ENCODE results near the gene MYL5.
"Not testable (repeated sequence)": the region's sequence is repeated elsewhere in the genome, so short reads cannot be mapped to it uniquely, and the experiment has no call there.

MYL5 gene

DNA sequence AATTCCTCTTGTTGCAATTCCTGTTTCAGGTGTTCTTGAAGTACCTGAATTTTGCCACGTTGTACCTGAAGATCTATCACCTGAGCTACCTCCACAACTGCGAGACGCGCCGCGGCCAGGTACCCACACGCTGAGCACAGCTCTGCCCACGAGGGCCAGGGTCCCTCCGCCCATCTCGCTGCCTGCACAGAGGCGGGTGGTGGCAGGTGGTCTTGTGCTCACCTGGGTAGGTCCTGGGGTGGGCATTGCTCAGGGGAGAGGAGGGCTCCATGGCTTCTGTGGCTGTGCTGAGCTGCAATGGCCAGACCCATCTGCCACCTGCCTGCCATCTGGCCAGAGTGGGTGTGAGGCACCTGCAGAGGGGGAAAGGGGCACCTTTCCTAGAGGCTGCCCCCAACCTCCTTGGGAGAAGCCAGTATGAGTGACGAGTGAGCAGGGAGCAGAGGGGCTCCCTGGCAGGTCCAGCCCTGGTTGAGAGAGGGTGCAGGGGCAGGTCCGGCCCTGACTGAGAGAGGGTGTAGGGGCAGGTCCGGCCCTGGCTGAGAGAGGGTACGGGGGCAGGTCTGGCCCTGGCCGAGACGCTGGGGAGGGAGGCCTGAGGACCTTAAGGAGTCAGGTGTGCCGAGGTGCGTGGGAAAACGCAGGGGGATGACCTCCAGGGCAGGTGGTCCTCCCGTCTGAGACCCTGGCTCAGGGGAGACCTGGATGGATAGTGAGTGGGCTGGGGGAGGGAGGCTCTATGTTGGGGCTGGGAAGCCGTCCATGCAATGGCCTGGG lies 38.3 kb upstream of the MYL5 start:
- no peak for DNase-seq (ENCODE audit: low read depth in 2 of 3, low spot score in 2 of 3)

DNA sequence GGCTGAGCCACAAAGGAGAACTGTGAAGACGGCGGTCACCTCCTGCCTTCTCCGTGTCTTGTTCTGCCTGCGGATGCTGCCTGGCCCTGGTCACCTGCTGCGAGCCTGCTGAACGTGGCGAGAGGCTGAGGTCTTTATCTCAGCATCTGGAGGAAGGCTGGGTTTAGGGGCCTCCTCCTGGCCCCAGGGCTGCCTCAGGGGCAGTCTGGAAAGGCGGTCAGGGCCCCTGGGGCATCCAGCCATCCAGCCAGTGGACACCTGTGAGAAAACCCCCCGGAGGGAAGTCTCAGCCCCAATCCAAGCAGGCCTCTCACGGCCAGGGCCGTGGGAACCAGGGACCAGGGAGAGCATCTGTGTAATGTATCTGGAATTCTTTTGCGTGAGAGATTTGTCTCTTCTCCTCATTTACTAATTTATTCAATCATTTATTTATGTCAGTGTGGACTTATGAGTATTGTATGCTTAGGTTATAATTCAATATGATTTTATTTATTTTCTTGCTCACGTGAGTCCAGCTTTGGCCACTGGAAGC lies 37.6 kb upstream of the MYL5 start:
- no peak for DNase-seq (ENCODE audit: low read depth in 2 of 3, low spot score in 2 of 3)

DNA sequence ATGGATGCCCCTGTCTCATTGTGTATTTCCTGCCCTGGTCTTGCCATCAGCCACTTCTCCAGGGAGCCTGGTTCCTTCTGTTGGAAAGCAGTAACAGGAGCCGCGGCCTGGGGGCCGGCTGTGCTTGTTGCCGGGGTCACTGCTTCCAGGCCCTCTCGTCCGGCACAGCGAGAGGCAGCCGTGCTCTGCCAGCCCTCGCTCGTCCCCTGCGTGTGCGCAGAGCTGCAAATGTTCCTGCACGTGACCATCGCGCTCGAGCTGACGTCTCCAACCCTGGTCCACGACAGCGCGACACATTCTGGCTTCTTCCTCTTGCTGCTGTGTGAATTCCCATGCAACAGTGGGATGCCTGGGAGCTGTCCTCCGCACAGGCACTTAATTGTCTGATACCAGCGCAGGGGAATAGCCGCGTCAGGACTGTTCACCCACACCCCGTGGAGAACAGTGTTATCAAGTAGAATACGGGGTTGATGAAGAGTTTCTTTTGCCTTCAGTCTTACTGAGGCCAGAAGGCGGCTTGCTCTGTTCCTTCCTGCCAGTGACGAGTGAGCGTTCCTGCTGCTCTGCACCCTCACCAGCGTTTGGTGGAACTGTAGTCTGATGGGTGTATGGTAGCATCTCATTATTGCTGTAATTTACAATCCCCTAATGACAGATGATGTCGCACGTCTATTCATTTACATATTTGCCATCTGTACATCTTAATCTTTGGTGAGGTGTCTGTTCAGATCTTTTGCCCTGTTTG lies 36.6 kb upstream of the MYL5 start:
- no peak for DNase-seq (ENCODE audit: low read depth in 2 of 3, low spot score in 2 of 3)

DNA sequence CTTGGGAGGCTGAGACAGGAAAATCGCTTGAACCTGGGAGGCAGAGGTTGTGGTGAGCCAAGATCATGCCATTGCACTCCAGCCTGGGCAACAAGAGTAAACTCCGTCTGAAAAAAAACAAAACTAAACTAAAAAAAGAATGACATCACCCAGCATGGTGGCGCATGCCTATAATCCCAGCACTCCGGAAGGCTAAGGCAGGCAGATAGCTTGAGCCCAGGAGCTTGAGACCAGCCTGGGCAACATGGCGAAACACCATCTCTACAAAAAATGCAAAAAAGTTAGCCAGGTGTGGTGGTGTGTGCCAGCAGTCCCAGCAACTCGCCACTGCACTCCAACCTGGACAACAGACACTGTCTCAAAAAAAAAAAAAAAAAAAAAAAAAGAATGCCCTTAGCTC lies 32.0 kb upstream of the MYL5 start:
- DNase-seq (ENCODE audit: low read depth in 2 of 3, low spot score in 2 of 3), result not testable (repeated sequence)

DNA sequence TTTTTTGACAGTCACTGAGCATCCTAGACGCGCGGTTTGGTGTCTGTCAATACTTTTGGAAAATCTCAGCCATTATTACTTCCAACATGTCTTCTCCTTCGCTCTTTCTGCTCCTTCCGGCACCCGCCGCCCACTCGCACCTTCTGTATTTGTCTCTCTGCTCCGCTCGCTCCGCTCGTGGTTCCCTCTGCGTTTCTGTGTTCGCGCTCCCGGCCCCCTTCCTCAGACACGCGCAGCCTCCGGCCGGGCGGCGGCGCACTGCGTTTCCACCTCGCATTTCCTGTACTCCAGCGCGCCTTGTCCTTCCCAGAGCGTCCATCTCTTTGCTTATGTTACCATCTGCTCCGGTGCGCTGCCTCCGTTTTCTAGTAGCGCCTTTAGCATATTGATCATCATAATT lies 27.9 kb upstream of the MYL5 start:
- DNase-seq (ENCODE audit: low read depth in 2 of 3, low spot score in 2 of 3), result no peak

DNA sequence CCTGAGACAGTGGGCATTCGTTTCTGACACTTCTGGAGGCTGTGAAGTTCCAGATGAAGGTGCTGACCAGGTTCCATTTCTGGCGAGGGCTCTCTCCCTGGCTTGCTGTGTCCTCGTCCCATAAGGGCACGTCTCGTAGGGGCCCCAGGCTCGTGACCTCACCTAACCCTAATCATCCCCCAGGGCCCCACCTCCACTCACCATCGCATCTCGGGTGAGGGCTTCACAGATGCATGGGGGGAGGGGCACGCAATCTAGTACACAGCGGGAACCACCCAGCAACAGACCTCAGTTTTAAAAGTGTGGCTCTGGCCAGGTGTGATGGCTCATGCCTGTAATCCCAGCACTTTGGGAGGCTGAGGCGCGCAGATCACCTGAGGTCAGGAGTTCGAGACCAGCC lies 26.9 kb upstream of the MYL5 start:
- no peak for DNase-seq (ENCODE audit: low read depth in 2 of 3, low spot score in 2 of 3)

DNA sequence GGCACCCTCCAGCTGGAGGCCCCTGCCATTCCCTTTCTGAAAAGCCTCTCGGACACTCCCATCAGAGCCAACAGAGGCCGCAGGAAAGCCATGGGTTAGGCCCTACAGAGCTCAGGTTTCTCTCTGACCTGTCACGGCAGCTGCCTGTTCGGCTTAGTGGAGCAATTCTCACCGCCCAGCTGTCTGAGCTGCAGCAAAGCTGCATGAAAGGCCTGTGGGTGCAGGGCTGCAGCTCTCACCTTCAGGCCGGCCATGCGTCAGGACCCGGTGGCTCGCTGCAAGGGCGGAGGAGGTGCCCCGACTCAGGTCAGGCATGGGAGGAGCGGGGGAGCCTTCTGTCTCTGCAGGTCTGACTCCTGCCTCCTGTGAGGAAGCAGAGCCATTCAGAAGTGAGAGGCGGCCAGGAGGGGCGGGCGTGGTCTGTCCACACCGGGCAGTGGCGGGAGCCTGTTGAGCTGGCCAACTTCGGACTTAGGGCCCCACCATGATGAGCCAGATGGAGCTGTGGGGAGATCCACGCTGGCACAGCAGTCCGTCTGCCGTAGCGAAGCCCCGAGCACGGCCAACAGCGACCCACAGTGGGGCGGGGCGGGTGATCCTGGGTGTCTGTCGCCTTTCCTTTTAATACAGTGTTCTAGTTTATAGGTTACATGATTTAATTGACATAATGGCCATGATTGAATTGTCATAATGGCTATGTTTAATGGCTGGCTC lies 25.6 kb upstream of the MYL5 start:
- no peak for DNase-seq (ENCODE audit: low read depth in 2 of 3, low spot score in 2 of 3)

DNA sequence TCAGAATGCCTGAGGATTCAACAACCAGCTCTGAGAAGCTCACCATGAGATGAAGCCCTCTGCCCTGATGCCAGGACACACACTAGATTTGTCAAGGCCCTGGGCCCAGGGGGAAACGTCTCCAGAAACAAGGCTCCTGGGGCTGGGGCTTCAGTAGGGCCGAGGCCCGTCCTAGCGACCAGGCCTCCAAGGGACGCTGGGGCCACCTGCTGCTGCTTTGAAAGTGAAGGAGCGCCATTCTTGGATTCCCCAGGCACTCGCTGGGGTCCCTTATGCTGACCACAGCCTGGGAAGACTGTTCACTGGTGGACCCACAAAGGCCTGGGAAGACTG lies 25.1 kb upstream of the MYL5 start:
- no peak for DNase-seq (ENCODE audit: low read depth in 2 of 3, low spot score in 2 of 3)

DNA sequence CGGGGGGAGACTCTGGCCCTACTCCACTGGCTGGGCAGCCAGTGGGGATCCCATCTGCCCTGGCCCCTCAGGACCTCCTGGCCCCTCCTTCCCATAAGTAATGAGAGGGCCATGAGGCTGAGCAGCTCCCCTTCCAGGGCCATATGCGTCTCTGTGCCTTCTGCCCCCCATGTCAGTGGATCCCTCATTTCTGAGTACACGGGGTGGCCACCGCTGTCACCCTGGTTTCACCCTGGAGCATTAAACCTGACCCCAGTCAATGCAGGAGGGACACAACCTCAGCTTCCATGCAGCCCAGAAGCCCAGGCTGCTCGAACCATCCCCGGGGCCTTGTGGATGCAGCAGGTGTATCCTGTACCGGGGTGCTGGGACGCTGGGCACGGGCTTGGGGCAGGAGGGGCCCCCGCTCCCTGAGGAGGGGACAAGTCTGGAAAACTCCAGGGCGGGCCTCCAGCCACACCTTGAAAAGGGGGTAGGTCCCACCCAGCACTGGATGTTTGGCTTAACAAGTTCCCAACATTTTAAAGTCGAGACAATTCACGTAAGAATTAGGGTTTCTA lies 24.5 kb upstream of the MYL5 start:
- no peak for DNase-seq (ENCODE audit: low read depth in 2 of 3, low spot score in 2 of 3)

DNA sequence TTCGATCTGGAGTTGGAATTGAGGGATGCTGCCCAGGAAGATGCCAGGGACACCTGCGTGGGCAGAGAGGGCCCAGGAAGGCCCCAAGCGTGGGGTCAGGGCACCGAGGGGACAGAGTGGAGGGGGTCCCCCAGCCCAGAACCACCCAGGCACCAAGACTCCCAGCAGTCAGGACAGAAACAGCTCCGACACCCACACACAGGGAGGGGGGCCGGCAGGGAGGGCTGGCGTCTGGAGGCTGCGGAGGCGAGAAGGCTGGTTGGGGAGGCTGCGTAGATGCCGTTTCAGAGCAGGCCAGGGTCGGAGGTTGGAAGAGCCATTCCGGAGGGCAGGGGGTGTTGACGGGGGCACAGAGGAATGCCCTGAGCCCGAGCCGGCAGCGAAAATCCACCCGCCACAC lies 23.9 kb upstream of the MYL5 start:
- no peak for DNase-seq (ENCODE audit: low read depth in 2 of 3, low spot score in 2 of 3)

DNA sequence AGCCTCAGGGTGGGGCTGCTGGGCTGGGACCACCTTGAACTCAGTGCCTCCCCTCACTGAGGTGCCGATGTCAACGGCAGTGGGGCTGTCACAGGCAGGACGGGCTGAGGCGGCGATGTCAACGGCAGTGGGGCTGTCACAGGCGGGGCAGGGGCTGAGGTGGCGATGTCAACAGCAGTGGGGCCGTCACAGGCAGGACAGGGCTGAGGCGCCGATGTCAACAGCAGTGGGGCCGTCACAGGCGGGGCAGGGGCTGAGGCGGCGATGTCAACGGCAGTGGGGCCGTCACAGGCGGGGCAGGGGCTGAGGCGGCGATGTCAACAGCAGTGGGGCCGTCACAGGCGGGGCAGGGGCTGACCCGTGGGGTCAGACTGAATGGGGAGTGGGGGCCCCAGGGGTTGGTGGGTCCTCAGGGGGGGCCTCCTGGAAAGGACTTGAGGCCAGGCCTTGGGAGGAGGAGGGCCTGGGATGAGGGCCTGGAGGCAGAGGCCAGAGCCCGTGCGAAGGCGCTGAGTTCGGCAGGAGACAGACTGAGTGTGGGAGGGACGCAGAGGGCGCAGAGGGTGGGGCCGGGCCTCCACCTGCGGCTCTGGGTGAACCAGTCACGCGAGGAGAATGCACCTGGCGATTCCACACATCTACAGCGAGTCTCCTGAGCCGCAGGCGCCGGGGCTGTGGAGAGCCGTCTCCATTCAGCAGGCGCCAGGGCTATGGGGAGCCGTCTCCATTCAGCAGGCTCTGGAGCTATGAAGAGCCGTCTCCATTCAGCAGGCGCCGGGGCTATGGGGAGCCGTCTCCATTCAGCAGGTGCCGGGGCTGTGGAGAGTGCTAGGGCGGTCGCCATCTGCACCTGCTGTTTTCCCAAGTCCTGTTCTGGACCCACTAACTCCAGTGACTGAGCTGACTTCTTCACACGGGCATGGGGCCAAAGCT lies 23.1 kb upstream of the MYL5 start:
- no peak for DNase-seq (ENCODE audit: low read depth in 2 of 3, low spot score in 2 of 3)

DNA sequence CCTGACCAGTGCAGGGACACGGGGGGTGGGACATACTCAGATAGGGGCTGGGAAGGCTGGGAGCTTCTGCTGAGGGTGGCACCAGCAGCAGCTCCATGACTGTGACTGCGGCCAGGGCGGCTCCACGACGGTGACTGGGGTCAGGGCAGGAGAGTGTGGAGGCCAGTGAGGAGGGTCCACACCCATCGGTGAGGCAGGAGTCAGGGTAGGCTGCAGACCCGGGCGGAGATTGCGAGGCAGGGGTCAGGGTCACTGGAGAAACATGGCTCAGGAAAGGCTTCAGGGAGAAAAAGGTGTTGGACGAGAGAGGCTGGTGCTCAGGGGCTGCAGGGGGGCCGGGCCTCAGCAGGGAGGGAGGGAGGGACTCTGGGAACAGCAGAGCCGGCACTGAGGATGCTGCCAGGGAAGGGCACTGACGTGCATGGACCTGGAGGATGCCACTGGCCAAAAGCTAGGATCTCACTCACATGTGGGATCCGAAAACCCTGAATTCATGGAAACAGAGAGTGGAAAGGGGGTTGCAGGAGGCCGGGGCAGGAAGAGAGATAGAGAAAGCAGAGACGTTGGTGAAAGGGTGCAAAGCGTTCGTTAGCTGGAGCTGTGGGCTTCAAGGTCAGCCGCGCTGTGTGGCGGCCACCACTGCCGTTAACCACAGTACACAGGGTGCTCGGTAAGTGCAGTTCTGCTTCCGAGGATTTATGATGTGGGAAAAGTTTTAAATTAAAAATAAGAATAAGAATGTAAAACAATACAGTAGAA lies 22.3 kb upstream of the MYL5 start:
- no peak for DNase-seq (ENCODE audit: low read depth in 2 of 3, low spot score in 2 of 3)

DNA sequence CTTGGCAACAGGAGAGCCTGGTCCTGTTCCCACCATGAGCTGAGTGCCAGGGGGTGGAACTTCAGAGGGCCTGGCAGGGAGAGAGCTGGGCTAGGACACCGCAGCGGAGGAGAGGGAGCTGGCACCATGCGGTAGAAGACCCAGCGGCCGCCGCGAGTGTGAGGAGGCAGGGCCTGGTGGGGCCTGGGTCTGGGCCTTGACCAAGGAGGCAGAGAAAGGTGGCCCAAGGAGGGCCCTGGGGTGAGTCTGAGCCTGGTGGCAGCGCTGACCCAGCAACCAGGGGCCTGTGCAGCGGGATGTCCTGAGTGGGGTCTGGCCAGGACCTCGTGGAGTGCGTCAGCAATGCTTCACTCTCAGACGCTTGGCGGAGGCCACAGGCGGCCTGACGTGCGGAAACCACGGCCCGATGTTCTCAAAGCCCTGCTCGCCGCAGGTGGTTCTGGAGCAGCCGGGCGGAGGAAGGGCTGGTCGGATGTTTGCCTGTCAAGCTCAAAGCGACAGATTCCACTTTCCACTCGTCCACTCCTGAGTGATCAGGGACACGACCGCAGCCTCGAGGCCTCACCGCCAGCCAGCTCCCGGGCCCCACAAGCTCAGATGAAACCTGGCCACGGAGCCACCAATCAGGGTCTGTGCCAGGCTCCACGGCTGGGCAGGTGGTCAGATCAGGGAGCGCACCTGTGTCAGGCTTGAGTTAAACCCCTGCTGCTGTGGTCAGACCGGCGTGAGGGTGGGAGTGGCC lies 21.1 kb upstream of the MYL5 start:
- DNase-seq (ENCODE audit: low read depth in 2 of 3, low spot score in 2 of 3), result no peak

DNA sequence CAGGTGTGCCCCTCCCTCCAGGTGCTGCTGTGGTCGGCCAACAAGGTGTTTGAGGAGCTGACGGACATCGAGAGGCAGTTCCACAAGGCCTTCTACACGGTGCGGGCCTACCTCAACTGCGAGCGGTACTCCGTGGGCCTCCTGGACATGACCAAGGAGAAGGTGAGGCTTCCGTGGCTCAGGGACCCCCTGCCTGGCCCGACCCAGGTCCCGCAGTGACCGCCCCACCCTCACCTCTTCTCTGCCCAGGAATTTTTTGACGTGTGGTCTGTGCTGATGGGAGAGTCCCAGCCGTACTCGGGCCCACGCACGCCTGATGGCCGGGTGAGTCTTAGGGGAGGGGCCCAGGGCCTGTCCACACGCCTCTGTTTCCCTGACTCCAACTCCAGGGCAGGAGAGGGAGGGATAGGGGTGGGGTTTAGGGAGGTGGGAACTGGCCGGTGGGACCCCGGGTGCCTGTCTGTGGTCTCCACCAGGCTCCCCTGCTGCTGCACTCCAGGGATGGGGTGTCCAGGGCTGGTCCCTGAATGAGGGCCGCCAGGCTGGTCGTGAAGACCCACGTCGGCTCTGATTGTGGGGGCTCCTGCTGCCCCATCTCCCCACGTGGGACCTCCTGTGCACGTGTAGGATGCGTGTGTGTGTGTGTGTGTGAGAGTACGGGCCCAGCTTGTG lies 20.4 kb upstream of the MYL5 start:
- DNase-seq (ENCODE audit: low read depth in 2 of 3, low spot score in 2 of 3), result no peak

DNA sequence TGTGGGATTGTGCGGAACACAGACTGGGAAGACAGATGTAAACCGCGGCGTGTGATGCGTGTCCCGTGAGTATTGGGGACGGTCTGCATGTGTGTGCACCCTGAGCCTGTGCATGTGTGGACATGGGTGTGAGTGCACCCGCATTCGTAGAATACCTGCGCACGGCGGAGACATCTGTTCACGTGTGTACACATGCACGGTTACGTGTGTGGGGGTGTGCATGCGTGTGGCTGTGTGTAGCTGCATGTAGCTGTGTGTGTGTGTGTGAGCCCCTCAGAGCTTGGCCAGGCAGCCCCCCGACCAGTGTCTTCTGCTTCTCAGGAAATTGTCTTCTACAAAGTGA lies 19.9 kb upstream of the MYL5 start:
- no peak for DNase-seq (ENCODE audit: low read depth in 2 of 3, low spot score in 2 of 3)

DNA sequence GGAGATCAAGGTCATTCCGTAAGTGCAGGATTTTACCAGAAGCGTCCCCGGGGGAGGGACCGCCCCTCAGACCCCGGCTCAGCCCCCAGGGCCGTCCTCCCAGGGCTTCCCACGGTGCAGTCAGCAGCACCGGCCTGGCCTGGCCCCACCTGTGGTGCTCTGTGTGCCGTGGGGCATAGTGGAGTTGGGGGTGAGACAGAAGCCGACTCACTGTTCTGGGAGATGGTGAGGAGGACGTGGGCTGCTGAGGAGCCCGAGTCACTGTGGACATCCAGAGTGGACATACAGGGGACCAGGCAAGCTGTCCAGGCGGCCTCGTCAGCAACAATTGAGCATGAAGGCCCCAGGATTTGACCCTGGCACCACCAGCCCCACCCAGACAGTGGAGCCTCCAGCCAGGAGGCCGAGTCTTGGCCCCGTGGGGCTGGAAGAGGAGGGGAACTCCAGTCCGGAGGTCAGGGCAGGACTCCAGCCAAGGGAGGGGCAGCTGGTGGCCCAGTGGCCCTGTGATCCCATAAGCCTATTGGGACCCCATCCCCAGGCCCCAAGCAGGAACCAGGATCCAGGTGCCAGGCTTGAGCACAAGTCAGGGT lies 19.4 kb upstream of the MYL5 start:
- no peak for DNase-seq (ENCODE audit: low read depth in 2 of 3, low spot score in 2 of 3)

DNA sequence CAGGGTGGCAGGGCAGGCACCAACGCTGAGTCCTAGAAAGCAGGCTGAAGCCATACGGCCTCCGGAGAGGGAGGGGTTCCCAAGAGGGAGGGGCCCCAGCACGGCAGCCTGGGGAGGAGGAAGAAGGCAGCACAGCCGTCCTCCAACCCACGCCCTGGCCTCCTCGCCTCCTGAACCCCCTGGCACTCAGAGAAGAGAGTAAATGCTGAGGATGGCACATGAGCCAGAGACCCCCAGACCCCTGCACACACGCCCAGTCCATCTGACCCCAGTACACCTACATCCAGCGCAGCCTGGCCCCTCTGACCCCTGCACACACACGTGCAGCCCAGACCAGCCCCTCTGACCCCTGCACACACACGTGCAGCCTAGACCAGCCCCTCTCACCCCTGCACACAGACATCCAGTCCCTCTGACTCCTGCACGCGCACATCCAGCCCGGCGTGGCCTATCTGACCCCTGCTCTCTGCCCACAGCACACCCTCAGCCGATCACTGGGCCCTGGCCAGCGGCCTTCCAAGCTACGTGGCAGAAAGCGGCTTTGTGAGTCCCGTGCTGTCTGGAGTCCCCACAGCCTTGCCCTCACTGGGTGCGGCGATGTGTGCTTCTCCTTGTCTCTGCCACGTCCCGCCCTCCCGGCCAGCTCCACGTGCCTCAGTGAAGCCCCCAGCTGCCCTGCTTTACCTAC lies 18.7 kb upstream of the MYL5 start:
- no peak for DNase-seq (ENCODE audit: low read depth in 2 of 3, low spot score in 2 of 3)

Data from activated CD8-positive, alpha-beta memory T cell treated with anti-CD3 and anti-CD28 coated beads for 48 hours (primary cell).